CD4-positive, alpha-beta T cell treated with Interleukin-15 for 4 hours (primary cell): ENCODE data around the gene PSMD9.
"Not testable (repeated sequence)": the region's sequence is repeated elsewhere in the genome, so short reads cannot be mapped to it uniquely, and the experiment has no call there.

Experiments used
- DNase-seq: peaks from one replicate; pipeline ENCODE4 v3.0.0-alpha.2; 2020; ENCODE audit warnings: low spot score

Gene PSMD9

DNA sequence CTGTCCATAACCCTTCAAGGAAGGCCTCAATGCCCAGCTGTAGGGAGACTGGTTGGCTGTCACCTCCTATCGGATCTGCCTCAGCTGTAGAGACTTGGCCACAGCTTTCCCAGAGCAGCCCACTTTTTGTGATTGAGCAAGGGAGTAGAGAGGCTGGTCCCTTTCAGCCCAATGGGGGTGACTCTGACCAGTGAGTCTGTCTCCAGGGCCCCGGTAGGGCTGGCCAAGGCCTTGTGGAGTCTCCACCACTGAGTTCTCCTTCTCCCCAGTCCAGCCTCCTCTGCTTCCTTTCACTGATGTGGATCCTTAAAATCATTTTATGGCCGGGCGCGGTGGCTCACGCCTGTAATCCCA lies 15.4 kb upstream of the PSMD9 start:
- DNase-seq = no peak

GRCh38 chr12:121874071-121874470 lies 14.5 kb upstream of the PSMD9 start:
- no peak for DNase-seq

DNA sequence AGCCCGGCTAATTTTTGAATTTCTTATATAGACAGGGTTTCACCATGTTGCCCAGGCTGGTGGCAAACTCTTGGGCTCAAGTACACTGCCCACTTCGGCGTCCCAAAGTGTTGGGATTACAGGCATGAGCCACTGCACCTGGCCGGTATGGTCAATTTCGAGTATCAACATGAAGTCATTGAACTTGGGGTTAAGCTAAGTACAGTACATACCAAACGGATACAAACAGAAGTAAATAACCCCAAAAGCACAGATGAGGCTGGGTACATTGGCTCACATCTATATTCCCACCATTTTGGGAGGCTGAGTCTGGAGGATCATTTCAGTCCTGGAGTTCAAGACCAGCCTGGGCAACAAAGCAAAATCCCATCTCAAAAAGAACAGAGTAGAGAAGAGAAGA lies 13.0 kb upstream of the PSMD9 start:
- DNase-seq = no peak

DNA sequence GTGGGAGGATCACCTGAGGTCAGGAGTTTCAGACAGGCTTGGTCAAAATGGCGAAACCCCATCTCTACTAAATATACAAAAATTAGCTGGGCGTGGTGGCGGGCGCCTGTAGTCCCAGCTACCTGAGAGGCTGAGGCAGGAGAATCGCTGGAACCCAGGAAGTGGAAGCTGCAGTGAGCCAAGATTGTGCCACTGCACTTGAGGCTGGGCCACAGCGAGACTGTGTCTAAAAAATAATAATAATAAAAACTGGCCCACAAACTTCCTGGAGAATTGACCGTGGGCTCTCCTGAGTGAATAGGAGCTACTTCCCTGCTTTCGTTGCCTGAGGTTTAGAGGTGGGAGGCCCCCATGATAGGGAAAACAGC lies 12.5 kb upstream of the PSMD9 start:
- DNase-seq = not testable (repeated sequence)

- no peak for DNase-seq
Measured at GRCh38 chr12:121883315-121883660, 5.3 kb upstream of the PSMD9 start.

DNA sequence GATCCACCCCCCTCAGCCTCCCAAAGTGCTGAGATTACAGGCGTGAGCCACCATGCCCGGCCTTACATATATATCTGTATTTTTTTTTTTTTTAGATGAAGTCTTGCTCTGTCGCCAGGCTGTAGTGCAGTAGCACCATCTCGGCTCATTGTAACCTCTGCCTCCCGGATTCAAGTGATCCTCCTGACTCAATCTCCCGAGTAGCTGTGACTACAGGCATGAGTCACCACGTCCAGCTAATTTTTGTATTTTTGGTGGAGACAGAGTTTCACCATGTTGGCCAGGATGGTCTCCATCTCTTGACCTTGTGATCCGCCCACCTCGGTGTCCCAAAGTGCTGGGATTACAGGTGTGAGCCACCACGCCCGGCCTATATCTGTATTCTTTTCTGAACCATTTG lies 3.5 kb upstream of the PSMD9 start:
- DNase-seq = not testable (repeated sequence)

DNA sequence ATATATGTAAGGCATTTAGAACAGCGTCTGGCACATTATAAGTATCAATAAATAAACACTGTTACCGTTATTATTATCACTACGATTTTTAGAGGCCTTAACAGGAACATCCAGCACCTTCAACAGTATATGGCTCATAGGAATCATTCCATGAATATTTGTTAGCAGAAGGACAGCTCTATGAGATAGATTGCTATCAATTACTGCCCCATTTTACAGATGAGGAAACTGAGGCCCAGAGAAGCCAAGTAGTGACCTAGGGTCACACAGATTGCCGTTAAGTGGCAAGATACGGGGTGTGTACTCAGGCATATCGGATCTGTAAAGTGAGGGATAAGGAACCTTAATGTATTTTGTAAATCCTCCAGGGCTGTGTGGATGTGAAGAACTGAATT lies 510 bp upstream of the PSMD9 start:
- DNase-seq = no peak

DNA sequence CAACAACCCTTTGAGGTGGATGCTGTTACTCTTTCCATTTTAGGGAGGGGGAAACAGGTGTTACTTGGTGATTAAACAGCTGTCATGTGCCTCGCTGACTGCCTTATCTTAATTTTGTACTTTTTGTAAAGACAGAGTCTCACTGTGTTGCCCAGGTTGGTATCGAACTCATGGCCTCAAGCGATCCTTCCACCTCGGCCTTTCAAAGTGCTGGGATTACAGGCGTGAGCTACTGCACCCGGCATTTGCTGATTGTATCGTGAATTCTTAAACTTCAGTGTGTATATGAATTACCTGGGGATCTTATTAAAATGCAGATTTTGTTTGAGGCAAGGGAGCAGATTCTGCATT lies 659 bp downstream of the PSMD9 start:
- DNase-seq = no peak

DNA sequence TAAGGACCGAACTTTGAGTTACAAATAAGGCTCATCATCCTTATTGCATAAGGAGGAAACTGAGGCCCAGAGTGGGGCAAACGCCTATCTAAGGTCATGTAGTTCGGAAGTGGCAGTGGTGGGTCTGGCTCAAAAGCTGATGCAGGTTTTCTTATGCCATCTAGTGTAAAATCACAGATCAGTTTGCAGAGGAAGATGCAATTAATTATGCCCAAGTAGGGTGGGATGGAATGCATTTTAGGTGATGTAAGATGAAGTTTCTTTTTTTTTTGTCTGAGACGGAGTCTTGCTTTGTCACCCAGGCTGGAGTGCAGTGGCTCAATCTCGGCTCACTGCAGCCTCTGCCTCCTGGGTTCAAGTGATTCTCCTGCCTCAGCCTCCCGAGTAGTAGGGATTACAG lies 1.1 kb downstream of the PSMD9 start:
- not testable (repeated sequence) for DNase-seq

DNA sequence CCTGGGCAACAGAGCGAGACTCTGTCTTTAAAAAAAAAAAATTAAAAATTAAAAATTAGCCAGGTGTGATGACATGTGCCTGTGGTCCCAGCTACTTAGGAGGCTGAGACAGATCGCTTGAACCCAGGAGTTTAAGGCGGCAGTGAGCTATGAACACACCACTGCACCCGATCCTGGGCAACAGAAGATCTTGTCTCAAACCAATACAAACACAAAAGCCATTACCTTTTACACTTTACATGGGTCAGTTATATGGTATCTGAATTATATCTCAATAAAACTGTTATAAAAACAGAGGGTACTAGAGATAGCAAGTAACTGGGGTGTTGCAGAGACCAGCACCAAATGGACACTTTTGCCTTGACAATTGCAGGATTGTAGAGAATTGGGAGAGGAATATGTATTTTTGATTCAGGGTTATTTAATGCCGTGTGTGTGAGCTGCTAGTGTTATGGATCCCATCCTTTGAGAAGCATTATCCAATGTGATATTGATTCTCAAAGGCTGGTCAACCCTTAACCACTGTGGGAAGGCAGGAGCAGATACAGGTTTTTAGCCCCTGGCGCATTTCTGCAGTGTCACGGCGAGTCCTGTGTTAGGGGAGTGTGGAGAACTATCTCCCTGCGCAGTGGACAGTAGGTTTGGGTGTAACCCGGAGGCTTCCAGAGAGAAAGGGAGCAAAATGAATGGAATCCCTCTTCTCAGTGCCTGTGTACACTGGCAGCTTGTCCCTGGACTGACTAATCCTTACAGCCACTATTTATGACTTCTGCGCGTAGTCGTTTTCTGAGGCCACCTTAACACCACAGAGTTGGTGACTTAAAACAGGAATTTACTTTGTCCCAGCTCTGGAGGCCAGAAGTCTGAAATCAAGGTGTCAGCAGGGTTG lies 4.3 kb downstream of the PSMD9 start:
- DNase-seq = no peak

DNA sequence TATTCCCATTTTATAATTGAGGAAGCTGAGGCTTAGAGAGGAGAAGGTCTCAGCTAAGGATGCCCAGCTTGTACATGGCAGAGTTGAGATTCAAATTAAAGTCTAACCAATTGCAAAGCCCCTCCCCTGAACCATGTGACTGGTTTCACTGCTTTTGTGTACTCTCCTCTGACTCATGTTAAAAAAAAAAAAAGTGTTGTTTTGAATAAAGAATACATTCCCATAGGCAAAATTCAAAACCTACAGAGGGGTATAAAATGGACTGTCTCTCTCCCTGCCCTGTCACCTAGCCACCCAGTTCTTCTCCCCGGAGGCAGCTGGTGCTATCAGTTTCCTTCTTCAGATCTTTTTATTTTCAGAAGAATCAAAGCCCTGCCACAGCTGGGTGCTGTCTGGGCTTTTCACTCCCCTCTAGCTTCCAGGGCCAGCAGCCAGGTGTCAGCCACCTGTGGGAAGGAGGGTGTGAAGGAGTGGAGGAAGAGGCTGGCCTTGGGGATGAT lies 5.4 kb downstream of the PSMD9 start:
- DNase-seq = no peak

DNA sequence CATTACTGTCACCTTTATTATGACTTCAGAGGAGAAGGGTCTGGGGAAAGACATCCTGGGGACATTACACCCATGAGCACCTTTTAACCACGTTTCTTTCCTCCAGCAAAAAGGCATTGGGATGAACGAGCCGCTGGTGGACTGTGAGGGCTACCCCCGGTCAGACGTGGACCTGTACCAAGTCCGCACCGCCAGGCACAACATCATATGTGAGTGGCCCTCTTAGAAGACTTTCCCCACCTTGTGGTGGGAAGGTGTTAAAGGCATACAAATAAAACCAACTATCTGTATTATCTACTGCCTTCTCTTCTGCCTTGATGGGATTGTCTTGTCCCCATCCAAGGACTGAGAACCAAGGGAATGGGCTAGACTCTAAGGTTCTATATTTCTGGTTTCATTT lies 6.0 kb downstream of the PSMD9 start:
- DNase-seq = no peak

DNA sequence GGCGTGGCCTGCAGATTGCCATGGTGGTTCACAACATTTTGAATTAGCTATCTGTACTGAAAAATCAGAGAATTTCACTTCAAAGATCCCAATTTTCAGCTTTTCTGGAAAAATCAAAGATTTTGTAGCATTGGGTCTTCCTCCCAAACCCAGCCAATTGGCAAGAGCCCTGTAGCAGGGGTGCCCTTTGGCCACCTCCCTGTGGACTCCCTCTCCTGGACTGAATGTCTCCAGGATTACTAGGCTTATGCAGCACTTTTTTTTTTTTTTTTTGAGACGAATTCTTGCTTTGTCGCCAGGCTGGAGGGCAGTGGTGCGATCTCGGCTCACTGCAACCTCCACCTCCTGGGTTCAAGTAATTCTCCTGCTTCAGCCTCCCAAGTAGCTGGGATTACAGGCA lies 9.7 kb downstream of the PSMD9 start:
- DNase-seq = no peak

DNA sequence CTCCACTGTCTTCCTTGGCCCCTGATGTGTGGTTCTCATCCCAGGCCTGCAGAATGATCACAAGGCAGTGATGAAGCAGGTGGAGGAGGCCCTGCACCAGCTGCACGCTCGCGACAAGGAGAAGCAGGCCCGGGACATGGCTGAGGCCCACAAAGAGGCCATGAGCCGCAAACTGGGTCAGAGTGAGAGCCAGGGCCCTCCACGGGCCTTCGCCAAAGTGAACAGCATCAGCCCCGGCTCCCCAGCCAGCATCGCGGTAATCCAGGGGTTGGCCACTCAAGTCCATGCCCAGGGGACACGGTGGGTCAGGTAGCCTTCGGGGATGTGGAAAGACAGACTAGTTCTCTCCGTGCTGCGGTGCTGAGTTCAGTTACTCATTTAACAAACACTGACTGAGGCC lies 11.0 kb downstream of the PSMD9 start:
- DNase-seq = no peak

GRCh38 chr12:121903202-121903601 lies 14.6 kb downstream of the PSMD9 start:
- DNase-seq = no peak

GRCh38 chr12:121905746-121906145 lies 17.2 kb downstream of the PSMD9 start:
- no peak for DNase-seq

DNA sequence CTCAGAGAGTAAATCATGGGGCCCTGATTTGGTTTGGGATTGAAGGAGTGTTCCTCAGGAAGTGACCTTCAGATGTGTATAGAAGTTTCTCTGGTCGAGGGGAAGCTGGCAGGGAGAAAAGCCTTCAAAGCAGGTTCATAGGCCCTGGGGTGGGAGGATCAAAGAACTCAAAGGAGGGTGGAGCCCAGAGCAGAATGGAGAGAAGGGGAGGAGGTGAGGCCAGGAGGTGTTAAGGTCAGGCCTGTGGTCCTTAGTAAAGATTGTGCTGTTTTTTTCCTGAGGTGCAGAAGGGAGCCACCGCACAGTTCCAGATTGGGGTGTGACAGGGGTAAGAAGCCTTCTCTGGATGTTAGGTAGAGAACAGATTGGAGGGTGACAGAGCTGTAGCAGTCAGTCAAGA lies 20.1 kb downstream of the PSMD9 start:
- DNase-seq = no peak

DNA sequence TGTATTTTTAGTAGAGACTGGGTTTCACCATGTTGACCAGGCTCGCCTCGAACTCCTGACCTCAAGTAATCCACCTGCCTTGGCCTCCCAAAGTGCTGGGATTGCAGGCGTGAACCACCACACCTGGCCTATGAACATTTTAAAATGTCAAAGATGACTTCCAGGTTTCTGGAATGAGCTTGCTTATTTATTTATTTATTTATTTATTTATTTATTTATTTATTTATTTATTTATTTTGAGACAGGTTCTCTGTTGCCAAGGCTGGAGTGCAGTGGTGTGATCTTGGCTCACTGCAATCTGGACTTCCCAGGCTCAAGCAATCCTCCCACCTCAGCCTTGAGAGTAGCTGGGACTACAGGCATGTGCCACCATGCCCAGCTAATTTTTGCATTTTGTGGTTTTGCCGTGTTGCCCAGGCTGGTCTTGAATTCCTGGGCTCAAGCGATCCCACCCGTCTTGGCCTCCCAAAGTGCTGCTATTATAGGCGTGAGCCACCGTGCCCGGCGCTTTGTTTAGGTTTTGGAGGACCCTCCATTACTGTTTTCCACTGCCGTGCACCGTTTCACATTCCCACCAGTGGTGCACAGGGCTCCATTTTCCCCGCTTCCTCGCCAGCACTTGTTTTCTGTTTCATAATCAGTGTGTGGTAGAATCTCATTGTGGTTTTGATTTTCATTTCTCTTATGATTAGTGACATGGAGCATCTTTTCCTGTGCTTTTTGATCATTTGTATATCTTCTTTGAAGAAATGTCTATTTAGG lies 23.4 kb downstream of the PSMD9 start:
- no peak for DNase-seq

- no peak for DNase-seq
Measured at GRCh38 chr12:121915841-121916321, 27.3 kb downstream of the PSMD9 start.

GRCh38 chr12:121916719-121917118 lies 28.1 kb downstream of the PSMD9 start:
- no peak for DNase-seq

- DNase-seq = peak; percentile 94
Measured at GRCh38 chr12:121917950-121918678, 29.5 kb downstream of the PSMD9 start, which contains the start of gene CFAP251. TSS of gene CFAP251 (plus strand) at chr12:121918592. CDS start at chr12:121921306, 2,714 bp downstream.

GRCh38 chr12:121918679-121919038 lies 30.1 kb downstream of the PSMD9 start:
- DNase-seq = no peak

GRCh38 chr12:121921066-121921465 lies 32.5 kb downstream of the PSMD9 start:
- no peak for DNase-seq
